HL-60 (cell line): ENCODE results near the gene AP4S1.

Experiments used
- DNase-seq, 2 experiments: peaks; one replicate each; pipeline ENCODE4 v3.0.0-alpha.2; 2010 to 2020; ENCODE audit warnings: low read depth in 1 of 2, low spot score in 1 of 2
- H3K27ac ChIP-seq: fragments of 250-450 bp; sonication (Bioruptor Pico); replicated peaks from 2 replicates; pipeline ENCODE4 v1.5.1; 2020; ENCODE audit warnings: mild to moderate bottlenecking, moderate library complexity
- H3K27me3 ChIP-seq: fragments of 250-450 bp; sonication (Bioruptor Pico); 2 replicates; pipeline ENCODE4 v1.5.1; 2021; ENCODE audit warnings: mild to moderate bottlenecking, moderate library complexity; ENCODE audit not compliant: insufficient read depth, poor library complexity, severe bottlenecking
- H3K4me3 ChIP-seq: replicated peaks from 2 replicates; pipeline ENCODE4 v1.5.1; 2011; ENCODE audit warnings: mild to moderate bottlenecking, control low read depth, low read length; ENCODE audit not compliant: insufficient read depth
- GABPA ChIP-seq: IDR thresholded peaks from 2 replicates; pipeline ENCODE4 v1.6.1; 2012; ENCODE audit warnings: low read depth
- POLR2AphosphoS5 ChIP-seq: IDR thresholded peaks from 2 replicates; pipeline ENCODE4 v1.6.1; 2012; ENCODE audit warnings: low read depth
- SPI1 ChIP-seq: IDR thresholded peaks from 2 replicates; pipeline ENCODE4 v1.6.1; 2012; ENCODE audit warnings: low read depth, mild to moderate bottlenecking, borderline replicate concordance
- TF ChIP-seq, protein P1 (sequence below): IDR thresholded peaks from one replicate; pipeline ENCODE4 v1.5.1; 2011; ENCODE audit warnings: low read length, control low read depth, inconsistent platforms; ENCODE audit not compliant: insufficient read depth
- TF ChIP-seq, protein P2 (sequence below): IDR thresholded peaks from 2 replicates; pipeline ENCODE4 v1.6.1; 2012; ENCODE audit warnings: low read depth; ENCODE audit not compliant: insufficient replicate concordance

Gene AP4S1

DNA sequence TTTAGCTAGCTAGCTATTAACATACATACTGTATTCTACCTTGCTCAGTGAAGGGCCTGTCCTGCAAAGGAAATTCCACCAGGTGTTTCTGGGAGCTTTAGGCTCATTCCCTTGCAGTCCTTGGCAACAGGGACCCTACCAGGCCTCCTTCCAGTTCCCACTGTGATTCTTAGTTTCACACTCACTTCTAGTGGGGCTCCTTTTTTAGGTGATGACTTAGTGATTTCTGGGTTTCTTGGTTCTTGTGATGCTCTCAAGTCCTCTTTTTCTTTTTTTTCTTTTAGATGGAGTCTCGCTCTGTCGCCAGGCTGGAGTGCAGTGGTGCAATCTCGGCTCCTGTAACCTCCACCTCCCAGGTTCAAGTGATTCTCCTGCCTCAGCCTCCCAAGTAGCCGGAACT, 11.1 kb downstream of the AP4S1 start:
- DNase-seq, result no peak
- TF ChIP-seq SPI1, result no peak
- TF ChIP-seq, protein P1, sequence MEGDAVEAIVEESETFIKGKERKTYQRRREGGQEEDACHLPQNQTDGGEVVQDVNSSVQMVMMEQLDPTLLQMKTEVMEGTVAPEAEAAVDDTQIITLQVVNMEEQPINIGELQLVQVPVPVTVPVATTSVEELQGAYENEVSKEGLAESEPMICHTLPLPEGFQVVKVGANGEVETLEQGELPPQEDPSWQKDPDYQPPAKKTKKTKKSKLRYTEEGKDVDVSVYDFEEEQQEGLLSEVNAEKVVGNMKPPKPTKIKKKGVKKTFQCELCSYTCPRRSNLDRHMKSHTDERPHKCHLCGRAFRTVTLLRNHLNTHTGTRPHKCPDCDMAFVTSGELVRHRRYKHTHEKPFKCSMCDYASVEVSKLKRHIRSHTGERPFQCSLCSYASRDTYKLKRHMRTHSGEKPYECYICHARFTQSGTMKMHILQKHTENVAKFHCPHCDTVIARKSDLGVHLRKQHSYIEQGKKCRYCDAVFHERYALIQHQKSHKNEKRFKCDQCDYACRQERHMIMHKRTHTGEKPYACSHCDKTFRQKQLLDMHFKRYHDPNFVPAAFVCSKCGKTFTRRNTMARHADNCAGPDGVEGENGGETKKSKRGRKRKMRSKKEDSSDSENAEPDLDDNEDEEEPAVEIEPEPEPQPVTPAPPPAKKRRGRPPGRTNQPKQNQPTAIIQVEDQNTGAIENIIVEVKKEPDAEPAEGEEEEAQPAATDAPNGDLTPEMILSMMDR, result no peak
- TF ChIP-seq GABPA, result no peak
- TF ChIP-seq, protein P2, sequence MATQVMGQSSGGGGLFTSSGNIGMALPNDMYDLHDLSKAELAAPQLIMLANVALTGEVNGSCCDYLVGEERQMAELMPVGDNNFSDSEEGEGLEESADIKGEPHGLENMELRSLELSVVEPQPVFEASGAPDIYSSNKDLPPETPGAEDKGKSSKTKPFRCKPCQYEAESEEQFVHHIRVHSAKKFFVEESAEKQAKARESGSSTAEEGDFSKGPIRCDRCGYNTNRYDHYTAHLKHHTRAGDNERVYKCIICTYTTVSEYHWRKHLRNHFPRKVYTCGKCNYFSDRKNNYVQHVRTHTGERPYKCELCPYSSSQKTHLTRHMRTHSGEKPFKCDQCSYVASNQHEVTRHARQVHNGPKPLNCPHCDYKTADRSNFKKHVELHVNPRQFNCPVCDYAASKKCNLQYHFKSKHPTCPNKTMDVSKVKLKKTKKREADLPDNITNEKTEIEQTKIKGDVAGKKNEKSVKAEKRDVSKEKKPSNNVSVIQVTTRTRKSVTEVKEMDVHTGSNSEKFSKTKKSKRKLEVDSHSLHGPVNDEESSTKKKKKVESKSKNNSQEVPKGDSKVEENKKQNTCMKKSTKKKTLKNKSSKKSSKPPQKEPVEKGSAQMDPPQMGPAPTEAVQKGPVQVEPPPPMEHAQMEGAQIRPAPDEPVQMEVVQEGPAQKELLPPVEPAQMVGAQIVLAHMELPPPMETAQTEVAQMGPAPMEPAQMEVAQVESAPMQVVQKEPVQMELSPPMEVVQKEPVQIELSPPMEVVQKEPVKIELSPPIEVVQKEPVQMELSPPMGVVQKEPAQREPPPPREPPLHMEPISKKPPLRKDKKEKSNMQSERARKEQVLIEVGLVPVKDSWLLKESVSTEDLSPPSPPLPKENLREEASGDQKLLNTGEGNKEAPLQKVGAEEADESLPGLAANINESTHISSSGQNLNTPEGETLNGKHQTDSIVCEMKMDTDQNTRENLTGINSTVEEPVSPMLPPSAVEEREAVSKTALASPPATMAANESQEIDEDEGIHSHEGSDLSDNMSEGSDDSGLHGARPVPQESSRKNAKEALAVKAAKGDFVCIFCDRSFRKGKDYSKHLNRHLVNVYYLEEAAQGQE, result no peak
- TF ChIP-seq POLR2AphosphoS5, result no peak
- Histone ChIP-seq H3K27me3 (no peaks in the 10 kb centered on the region), H3K4me3 (no peak overlapping the region), H3K27ac (no peak overlapping the region)

DNA sequence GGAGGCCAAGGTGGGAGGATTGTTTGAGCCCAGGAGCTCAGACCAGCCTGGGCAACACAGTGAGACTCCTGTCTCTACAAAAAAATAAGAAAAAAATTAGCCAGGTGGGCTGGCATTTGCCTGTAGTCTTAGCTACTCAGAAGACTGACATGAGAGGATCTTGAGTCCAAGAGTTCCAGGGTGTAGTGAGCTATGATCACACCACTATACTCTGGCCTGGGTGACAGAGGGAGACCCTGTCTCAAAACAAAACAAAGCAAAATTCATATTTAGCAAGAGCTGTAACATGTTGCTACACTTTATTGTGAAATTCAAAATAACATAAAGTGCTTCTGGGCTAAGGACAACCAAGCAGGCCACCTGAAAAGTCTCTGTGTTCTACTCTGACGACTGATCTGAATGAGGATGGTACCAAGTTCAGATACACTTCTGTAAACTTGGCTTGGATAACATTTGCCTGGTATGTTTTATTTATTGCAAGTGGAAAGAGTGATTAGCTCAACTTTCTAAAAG, 12.3 kb downstream of the AP4S1 start:
- DNase-seq, result no peak
- no peak for TF ChIP-seq POLR2AphosphoS5
- TF ChIP-seq, protein P1, result no peak
- no peak for TF ChIP-seq SPI1
- TF ChIP-seq GABPA, result no peak
- TF ChIP-seq, protein P2, result no peak
- no peak overlapping the region for H3K4me3 ChIP-seq
- H3K27me3 ChIP-seq, result no peaks in the 10 kb centered on the region
- no peak overlapping the region for H3K27ac ChIP-seq

DNA sequence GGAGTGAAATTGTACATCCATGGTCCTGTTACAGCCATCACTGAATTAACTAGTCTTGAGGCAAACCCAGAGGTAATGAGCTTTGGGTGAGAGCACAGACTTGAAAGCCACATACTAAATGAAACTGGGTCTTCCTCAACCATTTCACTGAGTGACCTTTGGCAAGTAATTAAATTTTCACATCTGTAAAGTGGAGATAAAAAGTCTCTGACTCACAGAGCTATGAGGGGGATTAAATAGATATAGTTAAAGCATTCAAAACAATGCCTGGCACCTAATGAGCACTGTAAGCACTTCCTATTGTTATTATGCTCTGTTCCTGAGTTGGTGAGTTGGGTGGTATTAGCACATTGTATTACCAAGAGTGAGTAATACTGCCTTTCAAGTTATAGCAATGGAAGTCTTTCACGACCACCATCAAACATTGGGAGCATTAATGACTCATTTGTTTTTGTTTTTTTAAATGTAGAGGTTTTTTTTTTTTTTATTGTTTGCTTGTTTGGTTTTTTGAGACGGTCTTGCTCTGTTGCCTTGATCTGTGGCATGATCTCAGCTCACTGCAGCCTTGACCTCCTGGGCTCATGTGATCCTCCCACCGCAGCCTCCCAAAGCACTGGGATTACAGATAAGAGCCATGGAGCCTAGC, 13.2 kb downstream of the AP4S1 start:
- TF ChIP-seq GABPA (no peak), POLR2AphosphoS5 (no peak), SPI1 (no peak)
- TF ChIP-seq, protein P2, result no peak
- TF ChIP-seq, protein P1, result no peak
- no peaks in the 10 kb centered on the region for H3K27me3 ChIP-seq
- no peak for DNase-seq
- no peak overlapping the region for H3K27ac ChIP-seq
- H3K4me3 ChIP-seq, result no peak overlapping the region
